Putamen (tissue), 1 donor: ENCODE results near the gene FILIP1L.
A peak's percentile ranks its signal among the peaks of the same experiment; 100 is the strongest.
"Not testable (repeated sequence)": the region's sequence is repeated elsewhere in the genome, so short reads cannot be mapped to it uniquely, and the experiment has no call there.

Experiments used
- DNase-seq: peaks from one replicate; pipeline ENCODE4 v3.0.0-alpha.2; 2016; ENCODE audit warnings: low spot score

Gene FILIP1L

GRCh38 chr3:100073714-100074307 lies 40.5 kb downstream of the FILIP1L start:
- peak; percentile 22 for DNase-seq

DNA sequence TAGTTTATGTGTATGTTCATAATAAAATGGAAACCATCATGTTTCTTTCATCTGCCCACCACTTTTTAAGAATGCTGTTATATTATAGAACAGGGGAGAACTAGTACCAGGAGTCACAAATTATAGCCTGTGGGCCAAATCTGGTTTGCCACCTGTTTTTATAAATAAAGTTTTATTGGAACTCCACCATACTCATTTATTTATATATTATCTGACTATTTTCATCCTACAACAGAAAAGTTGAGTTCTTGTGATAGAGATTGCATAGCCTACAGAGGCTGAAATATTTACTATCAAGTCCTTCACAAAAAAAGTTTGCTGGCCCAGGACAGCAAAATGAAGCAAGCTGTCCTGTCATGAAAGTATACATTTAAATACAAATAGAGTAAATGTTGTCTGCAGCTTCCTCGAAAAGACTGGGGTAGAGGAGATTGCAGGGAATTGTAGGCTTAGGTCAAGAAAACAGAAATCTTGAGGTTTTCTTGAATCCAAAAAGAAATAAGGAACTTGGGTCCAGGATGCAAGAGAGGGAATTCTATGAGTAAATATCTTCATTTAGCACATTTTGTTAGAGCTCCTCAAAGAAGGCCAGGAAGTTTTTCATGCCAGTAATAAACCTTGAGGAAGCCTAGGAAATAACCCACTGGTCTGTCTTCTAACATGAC lies 41.1 kb downstream of the FILIP1L start:
- DNase-seq = no peak

- DNase-seq = peak; percentile 30
Observed at GRCh38 chr3:100072326-100073048, 41.8 kb downstream of the FILIP1L start.

DNA sequence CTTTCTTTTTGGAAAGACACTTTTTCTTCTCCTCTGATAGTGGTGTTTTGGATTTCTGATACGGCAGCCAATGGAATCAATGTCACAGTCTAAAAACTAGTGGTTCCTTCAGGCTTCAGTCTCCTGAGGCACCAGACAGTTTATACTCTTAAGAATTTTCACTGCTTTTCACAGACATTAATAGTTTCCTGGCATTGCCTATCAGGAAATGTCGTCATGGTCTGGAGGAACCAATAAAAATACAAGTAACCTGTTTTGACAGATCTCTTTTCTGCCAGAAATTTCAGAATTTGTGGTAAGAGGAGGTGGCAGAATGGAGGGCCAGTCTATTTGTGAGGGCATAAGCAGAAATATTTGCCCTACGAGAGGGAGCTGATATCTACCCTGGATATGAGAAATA lies 44.8 kb downstream of the FILIP1L start:
- DNase-seq = no peak

GRCh38 chr3:100068826-100069225 lies 45.5 kb downstream of the FILIP1L start:
- DNase-seq = peak; percentile 52

GRCh38 chr3:100067589-100067988 lies 46.7 kb downstream of the FILIP1L start:
- DNase-seq = no peak

- no peak for DNase-seq
Observed at GRCh38 chr3:100063929-100064461, 50.3 kb downstream of the FILIP1L start.

DNA sequence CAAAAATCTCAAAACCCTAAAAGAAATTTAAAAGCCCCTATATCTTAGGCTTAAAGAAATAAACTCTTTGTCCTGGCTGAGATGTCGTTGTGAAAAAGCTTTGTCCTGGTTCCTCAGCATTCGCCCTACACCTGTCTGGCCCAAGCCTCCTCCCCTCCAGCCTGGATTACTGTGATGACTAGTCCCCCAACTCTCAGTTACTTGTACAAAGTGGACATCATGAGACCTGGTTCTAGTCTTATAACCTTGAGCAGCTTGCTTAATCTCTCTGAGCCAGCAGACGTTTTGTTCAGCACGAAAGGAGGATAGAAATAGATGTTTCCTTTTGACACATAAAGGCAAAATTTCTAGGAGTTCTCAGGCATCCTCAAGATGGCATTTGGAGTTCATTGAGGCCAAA lies 51.6 kb downstream of the FILIP1L start:
- DNase-seq = no peak

DNA sequence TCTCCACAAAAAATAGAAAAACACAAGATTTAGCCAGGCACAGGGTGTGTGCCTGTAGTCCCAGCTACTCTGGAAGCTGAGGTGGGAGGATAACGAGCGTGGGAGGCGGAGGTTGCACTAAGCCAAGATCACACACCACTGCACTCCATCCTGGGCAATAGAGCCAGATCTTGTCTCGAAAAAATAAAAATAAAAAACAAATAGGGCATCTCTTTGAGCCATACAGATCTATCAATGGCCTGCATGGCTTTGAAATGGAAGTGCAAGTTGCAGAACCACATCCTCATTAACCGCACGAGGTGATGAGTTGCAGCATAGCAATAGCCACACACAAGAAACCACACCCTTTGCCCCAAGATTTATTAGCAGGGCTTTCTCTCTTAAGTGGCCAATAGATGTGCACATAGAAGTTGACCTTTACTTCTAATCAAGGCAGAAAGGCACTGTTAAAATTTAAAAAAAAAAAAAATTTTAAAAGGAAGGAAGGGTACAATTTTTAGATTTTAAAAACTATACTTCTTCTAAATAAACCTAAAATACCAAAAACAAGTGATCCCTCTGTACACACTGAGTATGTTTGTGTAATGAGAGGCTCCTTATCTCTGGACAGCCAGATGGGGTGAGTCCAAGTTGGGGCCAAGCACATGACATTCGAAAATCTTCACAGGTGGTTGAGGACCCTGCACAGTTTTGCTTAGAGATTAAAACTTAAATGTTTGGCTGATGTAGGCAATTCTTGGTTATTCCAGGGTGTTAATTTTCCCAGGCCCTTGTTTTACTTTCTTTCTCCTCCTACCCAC lies 53.4 kb downstream of the FILIP1L start:
- DNase-seq = no peak

DNA sequence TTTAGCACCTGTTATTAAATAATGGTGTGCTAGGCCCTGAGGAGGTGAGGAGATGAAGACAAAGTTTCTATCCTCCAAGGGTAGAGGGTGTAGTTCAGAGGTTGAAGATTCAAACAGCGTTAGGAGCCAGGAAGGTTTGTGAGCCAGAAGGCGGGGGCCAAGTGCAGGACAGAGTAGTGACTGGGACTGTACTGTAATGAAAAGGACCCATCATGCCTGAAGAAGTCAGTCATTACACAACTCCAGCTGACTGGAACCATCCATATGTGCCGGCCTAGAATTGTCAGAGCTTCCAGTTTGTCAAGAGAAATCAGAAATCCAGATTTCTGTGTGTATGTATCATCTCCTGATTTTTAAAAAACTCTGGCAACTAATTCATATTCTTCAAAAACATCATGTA lies 54.8 kb downstream of the FILIP1L start:
- DNase-seq = no peak

GRCh38 chr3:100057716-100058575 lies 56.4 kb downstream of the FILIP1L start:
- no peak for DNase-seq

GRCh38 chr3:100053951-100054620 lies 60.2 kb downstream of the FILIP1L start:
- DNase-seq = no peak

GRCh38 chr3:100051513-100051912 lies 62.8 kb downstream of the FILIP1L start:
- DNase-seq = not testable (repeated sequence)

DNA sequence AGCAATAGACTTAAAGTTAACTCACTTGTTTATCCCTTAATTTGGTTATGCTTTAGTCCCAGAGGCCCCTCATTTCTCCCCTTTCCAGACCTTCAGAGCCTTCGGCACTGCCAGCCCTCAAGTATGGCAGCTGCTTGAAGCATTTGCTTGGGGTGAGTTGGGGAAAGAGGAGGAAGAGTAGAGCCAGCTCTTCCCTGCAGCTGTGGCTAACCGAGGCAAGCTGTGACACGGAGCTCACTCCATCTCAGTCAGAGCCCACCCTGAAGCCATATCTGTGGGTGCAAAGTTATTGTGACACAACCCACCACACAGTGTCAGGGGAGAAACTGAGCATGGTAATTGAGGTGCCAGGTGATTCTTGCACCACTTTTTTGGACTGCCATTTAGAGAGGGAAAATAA lies 66.1 kb downstream of the FILIP1L start:
- DNase-seq = no peak

GRCh38 chr3:100047455-100048141 lies 66.7 kb downstream of the FILIP1L start:
- DNase-seq = no peak

GRCh38 chr3:100046986-100047385 lies 67.3 kb downstream of the FILIP1L start:
- DNase-seq = no peak

DNA sequence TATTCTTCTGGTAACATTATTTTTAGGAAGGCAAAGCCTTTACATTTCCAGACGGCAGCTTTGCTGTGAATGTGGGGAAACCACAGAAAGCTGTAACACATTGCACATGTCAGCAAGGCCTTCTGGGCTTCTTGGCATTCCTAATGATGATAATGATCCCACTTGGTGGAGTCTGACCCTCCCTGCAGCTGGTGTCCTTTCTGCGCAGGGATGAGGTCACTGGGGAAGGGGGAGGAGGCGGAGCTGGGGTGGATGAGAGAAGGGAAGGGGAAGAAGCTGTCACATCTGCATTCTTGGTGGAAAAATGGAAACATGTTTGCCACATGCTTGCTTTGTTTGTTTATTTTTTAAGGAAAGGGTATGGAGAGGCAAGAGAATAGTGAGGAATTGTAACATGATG lies 68.6 kb downstream of the FILIP1L start:
- DNase-seq = no peak

DNA sequence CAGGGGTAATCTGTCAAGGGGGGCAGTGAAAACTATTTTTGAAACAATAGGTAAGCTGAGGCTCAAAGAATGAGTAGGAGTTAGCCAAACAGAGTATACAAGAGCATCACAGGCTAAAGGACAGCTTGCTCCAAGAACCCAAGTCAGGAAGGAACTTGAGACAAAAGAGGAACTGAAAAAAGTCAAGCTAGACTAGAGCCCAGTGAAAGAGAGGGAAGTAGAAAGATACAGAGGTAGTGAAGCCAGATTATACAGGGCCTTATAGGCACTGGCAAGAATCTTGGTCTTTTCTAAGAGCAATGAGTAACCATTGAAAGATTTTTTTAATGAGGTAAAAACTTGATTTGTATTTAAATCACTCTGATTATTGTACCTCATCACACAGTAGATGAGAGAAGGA lies 69.9 kb downstream of the FILIP1L start:
- DNase-seq = peak; percentile 17

DNA sequence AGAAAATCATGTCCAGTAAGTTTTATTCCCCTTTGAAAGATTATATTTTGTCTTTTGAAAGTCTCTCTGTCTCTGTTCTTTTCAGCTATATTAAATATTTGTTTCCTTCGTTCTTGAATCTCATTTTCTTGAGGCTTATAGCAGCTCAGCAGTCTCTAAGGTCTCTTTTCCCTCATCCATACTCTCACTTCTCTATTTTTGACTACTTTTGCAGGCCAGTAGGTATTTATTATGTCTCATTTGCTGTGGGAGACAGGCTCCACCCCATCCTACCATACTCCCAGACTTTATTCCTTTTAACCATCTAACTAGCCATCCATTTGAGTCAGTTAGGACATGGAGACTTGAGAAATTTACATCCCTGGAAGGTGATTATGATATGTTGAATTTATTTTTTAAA lies 71.0 kb downstream of the FILIP1L start:
- no peak for DNase-seq
